Measurements from ENCODE around the gene E4F1.

DNA sequence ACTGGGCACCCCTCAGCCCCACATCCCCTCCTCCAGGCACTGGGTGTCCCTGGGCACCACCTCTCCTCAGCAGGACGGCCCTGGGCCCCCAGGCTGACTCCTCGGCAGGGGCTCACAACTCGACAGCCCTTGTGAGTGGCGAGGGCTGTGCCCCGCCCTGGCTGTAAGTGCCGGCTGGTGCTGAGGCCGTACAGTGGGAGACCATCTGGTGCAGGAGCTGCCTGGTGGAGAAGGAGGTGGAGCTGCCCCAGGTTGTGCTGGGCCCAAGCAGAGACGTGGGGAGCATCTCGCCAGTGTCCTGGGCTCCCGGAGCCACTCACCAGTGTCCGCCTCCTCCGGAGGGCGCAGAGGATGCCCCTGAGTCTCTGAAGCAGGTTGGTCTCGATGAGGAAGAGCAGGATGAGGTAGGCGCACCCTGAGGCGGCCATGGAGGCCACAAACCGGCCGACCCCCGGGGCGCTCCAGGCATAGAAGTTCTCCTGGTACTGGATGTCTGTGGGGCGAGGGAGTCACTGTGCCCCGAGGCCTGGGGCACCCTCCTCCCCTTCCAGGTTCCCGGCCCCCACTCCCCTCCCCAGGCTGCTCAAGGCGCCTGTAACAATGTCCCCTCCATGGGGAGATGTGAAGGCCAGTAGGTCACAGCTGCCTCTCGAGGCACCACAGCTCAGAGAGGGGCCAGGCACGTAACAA lies 59.6 kb downstream of the E4F1 start:
- TF ChIP-seq, protein P1, sequence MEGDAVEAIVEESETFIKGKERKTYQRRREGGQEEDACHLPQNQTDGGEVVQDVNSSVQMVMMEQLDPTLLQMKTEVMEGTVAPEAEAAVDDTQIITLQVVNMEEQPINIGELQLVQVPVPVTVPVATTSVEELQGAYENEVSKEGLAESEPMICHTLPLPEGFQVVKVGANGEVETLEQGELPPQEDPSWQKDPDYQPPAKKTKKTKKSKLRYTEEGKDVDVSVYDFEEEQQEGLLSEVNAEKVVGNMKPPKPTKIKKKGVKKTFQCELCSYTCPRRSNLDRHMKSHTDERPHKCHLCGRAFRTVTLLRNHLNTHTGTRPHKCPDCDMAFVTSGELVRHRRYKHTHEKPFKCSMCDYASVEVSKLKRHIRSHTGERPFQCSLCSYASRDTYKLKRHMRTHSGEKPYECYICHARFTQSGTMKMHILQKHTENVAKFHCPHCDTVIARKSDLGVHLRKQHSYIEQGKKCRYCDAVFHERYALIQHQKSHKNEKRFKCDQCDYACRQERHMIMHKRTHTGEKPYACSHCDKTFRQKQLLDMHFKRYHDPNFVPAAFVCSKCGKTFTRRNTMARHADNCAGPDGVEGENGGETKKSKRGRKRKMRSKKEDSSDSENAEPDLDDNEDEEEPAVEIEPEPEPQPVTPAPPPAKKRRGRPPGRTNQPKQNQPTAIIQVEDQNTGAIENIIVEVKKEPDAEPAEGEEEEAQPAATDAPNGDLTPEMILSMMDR (IDR thresholded peaks at IDR 0.05) = no peak
- TF ChIP-seq POLR2A (IDR thresholded peaks at IDR 0.05) = no peak
